ENCODE data around the gene GAGE12J. TPM values are rescaled to one million over a fixed set of nuclear protein-coding genes. Genes with fewer than 3 reads are reported as not detected.
"Not testable (repeated sequence)": the region's sequence is repeated elsewhere in the genome, so short reads cannot be mapped to it uniquely, and the experiment has no call there.

GAGE12J gene, protein sequence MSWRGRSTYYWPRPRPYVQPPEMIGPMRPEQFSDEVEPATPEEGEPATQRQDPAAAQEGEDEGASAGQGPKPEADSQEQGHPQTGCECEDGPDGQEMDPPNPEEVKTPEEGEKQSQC
- not detected for total RNA-seq

DNA sequence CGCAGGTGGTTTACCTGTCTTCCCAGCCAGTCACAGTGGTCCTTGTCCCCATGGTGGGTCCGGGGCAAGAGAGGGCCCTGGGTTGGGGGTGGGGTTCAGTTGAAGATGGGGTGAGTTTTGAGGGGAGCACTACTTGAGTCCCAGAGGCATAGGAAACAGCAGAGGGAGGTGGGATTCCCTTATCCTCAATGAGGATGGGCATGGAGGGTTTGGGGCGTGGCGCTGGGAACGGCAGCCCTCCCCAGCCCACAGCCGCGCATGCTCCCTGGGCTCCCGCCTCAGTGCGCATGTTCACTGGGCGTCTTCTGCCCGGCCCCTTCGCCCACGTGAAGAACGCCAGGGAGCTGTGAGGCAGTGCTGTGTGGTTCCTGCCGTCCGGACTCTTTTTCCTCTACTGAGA is at the start of gene GAGE12J:
GAGE12J (plus strand) TSS at position 301 of the 400 bp plus-strand sequence. CDS start 1,157 bp downstream, outside the sequence.
- H3K4me1 ChIP-seq (replicated peaks in 1 of 2); H3K27ac ChIP-seq; in situ Hi-C loops (cut with MboI; ENCODE audit: low pct_unique_long_range_greater_than_20kb in 2 of 9, low sequenced_read_pairs in 9 of 9, unreplicated experiment in 9 of 9); H3K4me3 ChIP-seq; ATAC-seq (replicated peaks in 6 of 8): not testable (repeated sequence)
- no CpG with 5 or more reads among the region's 16 CpGs for WGBS, 10 experiments

DNA sequence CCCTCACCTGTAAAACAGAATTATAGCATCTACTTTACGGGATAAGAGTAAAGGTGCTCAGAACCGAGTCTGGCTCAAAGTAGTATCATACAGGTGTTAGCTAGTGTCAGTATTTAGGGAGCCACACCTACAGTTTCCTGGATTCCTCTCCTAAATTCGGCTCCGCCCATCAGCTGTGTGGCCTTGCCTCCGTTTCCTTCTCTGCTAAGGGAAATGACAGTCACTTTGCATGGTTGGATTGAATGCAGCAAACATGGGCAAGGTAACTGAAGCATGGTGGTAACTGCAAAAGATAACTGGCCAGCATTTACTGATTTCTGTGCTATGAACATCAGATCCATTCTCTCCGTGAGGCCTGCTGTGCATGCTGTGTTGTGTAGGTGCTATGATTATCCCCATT is 49.4 kb upstream of the GAGE12J start:
- H3K27ac ChIP-seq, result no peak overlapping the region
- in situ Hi-C loops (cut with MboI; ENCODE audit: low pct_unique_long_range_greater_than_20kb in 2 of 9, low sequenced_read_pairs in 9 of 9, unreplicated experiment in 9 of 9), result no loop called here
- ATAC-seq (replicated peaks in 6 of 8), result no peak
- H3K4me3 ChIP-seq, result no peak overlapping the region
- peaks cover 21 to 25% of the 10 kb centered on the region in 2 donors for H3K4me1 ChIP-seq (replicated peaks in 1 of 2)
- WGBS, 10 experiments, result 0 to 83% (median 43%) methylated on average over 1 to 5 of the region's 6 CpGs; no CpG with 5 or more reads in 6 of the 10 experiments

DNA sequence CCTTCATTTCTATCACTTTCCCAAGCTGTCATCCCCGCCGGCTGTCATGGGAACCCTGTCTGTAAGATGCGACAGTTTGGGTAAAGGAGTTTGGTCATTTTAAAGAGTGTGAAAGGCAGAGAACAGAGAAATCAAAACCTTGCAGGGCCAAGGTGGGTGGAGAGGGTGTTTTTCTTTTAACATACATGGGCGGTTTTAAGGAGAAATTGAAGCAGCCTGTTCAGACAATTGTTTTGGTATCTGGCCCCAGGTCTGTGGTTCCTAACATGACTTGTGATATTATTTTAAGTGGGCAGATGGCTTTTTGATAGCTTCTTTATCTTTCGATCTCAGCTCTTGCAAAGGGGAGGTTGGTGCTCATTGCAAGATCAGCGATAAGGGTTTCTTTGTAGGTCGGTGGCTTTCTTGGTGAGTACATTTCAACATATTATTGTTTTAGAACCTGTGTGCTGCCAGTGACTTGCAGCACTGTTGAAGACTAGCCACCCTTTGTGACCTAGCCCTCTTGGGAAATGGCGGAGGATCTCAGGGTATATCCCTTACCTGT is 48.6 kb upstream of the GAGE12J start:
- 44 to 100% (median 86%) methylated on average over 1 to 6 of the region's 8 CpGs; no CpG with 5 or more reads in 6 of the 10 experiments for WGBS, 10 experiments
- no peak overlapping the region for H3K4me3 ChIP-seq

DNA sequence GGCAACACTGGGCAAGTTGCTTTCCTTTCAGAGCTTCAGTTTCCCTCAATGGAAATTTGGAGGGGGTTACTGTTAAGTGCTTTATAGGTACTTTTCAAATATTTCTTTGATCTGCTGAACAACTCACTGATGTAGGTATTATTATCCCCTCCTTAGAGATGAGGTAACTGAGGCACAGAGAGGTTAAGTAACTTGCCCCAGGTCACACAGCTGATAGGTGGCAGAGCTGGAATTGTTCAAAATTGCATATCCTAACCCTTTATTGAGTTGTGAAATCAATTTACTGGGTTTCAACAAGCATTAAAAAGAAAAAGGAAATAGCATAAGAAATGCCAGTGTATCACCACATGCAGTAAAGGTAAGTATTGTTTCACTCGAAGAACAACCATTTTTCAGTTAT is 45.6 kb upstream of the GAGE12J start:
- Histone ChIP-seq H3K4me3 (no peak overlapping the region), H3K4me1 (replicated peaks in 1 of 2) (peaks cover 13 to 16% of the 10 kb centered on the region in 2 donors), H3K27ac (no peak overlapping the region)
- in situ Hi-C loops (cut with MboI; ENCODE audit: low pct_unique_long_range_greater_than_20kb in 2 of 9, low sequenced_read_pairs in 9 of 9, unreplicated experiment in 9 of 9), result no loop called here
- no peak for ATAC-seq (replicated peaks in 6 of 8)
- WGBS, 10 experiments, result 0 to 100% (median 67%) methylated on average over 1 of the region's 1 CpG; no CpG with 5 or more reads in 7 of the 10 experiments

More for the DNA sequence above, 48.6 kb upstream of the GAGE12J start:
- in situ Hi-C loops (cut with MboI; ENCODE audit: low pct_unique_long_range_greater_than_20kb in 2 of 9, low sequenced_read_pairs in 9 of 9, unreplicated experiment in 9 of 9), result no loop called here
- ATAC-seq (replicated peaks in 6 of 8), result no peak
- peaks cover 21 to 22% of the 10 kb centered on the region in 2 donors for H3K4me1 ChIP-seq (replicated peaks in 1 of 2)
- H3K27ac ChIP-seq, result no peak overlapping the region

DNA sequence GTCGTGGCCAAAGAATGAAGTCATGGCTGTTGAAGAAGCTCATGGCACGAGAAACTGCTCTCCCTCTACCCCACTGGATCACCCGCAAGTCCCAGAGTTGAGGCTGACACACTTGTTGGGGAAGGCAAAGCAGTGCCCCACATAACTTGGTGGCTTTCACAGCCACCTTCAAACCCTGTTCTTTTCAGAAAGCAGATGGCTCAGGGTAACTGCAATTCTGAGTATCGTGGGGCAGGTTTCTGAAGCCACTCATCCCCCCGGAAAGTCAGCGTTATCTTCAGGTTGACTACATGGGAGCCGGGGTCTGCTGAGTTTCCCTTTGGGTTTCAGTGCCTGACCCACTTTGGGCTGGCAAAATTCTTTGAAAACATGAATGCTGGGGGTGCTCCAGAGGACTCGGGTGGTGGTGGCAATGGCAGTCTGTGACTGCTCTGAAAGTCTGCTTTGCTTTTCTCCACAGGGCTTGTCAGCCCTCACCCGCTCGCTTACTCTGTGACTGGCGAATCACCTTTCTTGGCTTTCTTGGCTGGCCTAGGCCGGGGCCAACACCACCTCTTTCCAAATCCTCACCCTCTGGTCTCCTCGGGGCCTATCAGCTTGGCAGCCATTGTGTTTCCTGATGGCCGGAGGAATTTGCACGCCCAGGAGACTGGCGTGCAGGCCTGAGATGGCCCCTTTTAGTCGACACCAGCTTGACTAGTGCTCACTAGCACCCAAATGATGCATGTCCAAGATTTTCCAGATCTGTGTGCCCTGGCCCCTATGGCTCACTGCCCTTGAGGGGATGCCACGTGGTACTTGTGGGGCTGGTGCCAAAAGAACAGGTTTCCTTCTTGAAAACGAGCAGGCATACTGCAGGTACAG is 44.9 kb upstream of the GAGE12J start:
- 43 to 100% (median 80%) methylated on average over 1 to 13 of the region's 19 CpGs; no CpG with 5 or more reads in 5 of the 10 experiments for WGBS, 10 experiments
- no peak for ATAC-seq (replicated peaks in 6 of 8)

DNA sequence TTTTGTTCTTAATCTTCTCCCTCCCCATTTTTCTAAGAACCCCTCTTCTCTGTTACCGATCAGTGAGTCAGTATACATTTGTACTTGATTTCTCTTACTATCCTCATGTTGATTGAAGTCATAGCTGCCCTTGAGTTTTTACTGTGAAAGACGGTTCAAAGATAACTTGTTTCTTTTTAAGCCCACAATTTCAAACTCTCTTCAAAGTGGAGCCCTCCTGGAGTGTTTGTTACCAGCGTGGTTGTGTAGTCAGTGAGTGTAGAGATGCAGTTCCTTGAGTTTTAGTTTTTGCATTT is 44.4 kb upstream of the GAGE12J start:
- H3K4me3 ChIP-seq, result no peak overlapping the region
- no peak for ATAC-seq (replicated peaks in 6 of 8)
- in situ Hi-C loops (cut with MboI; ENCODE audit: low pct_unique_long_range_greater_than_20kb in 2 of 9, low sequenced_read_pairs in 9 of 9, unreplicated experiment in 9 of 9), result no loop called here
- H3K27ac ChIP-seq, result no peak overlapping the region
- H3K4me1 ChIP-seq (replicated peaks in 1 of 2), result peaks cover 2 to 5% of the 10 kb centered on the region in 2 donors
- 63 to 100% (median 83%) methylated on average over 1 to 3 of the region's 3 CpGs; no CpG with 5 or more reads in 5 of the 10 experiments for WGBS, 10 experiments

More for the DNA sequence above, 44.9 kb upstream of the GAGE12J start:
- Histone ChIP-seq H3K4me1 (replicated peaks in 1 of 2) (peaks cover 6 to 11% of the 10 kb centered on the region in 2 donors), H3K4me3 (no peak overlapping the region), H3K27ac (no peak overlapping the region)
- in situ Hi-C loops (cut with MboI; ENCODE audit: low pct_unique_long_range_greater_than_20kb in 2 of 9, low sequenced_read_pairs in 9 of 9, unreplicated experiment in 9 of 9), result no loop called here

DNA sequence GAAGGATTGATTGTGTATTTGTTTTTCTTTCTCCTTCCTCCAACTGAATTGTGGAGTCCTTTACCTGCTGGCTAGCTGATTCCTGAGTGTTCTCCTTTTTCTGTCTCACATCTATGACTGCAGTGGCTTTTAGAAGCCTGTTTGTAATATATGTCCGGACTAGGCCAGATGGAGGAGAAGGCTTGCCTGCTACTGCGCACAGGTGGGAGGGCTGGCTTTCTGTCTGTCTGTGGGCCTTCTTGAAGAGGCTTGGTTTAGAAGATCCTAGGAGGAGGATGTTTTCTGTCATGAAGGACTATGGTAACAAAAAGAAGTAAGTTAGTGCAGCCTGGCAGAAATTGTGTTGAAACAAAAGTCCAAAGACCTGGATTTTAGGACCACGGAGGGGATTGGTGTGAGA is 43.8 kb upstream of the GAGE12J start:
- in situ Hi-C loops (cut with MboI; ENCODE audit: low pct_unique_long_range_greater_than_20kb in 2 of 9, low sequenced_read_pairs in 9 of 9, unreplicated experiment in 9 of 9), result no loop called here
- H3K27ac ChIP-seq, result no peak overlapping the region
- WGBS, 10 experiments, result 83% methylated on average over 1 of the region's 3 CpGs; no CpG with 5 or more reads in 9 of the 10 experiments
- no peak for ATAC-seq (replicated peaks in 6 of 8)
- no peaks in the 10 kb centered on the region for H3K4me1 ChIP-seq (replicated peaks in 1 of 2)
- H3K4me3 ChIP-seq, result no peak overlapping the region

DNA sequence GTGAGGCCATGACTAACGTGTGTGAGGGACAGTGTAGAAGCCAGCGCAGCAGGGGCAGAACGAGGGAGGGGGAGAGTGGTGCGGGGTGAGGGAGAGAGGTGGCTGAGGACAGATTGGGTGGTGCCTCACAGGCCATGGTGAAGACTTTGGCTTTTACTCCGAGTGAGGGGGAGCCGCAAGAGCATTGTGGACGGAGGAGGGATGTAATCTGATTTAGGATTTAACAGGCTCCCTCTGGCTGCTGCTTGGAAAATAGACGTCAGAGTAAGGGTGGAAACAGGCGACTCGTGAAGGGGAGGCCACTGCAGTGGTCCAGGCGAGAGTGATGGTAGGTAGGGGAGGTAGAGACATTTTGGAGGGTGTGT is 39.2 kb upstream of the GAGE12J start:
- Histone ChIP-seq H3K4me3 (no peak overlapping the region), H3K27ac (no peak overlapping the region), H3K4me1 (replicated peaks in 1 of 2) (no peaks in the 10 kb centered on the region)
- WGBS, 10 experiments, result no CpG with 5 or more reads among the region's 11 CpGs
- peak; percentile 46 to 79 (median 66) for ATAC-seq (replicated peaks in 6 of 8)
- in situ Hi-C loops (cut with MboI; ENCODE audit: low pct_unique_long_range_greater_than_20kb in 2 of 9, low sequenced_read_pairs in 9 of 9, unreplicated experiment in 9 of 9), result no loop called here

DNA sequence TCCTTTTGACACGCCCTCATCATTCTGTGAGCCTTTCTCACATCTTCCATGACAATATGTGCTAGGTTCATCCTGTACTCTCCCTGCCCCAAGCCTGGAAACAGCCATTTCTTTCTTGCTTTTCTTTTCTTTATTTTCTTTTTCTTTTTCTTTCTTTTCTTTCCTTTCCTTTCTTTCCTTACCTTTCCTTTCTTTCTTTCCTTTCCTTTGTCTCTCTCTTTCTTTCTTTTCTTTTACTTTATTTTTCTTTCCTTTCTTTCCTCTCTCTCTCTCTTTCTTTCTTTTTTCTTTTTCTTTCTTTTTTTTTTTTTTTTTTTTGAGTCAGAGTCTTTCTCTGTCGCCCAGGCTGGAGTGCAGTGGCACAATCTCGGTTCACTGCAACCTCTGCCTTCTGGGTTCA is 37.6 kb upstream of the GAGE12J start:
- no peaks in the 10 kb centered on the region for H3K4me1 ChIP-seq (replicated peaks in 1 of 2)
- in situ Hi-C loops (cut with MboI; ENCODE audit: low pct_unique_long_range_greater_than_20kb in 2 of 9, low sequenced_read_pairs in 9 of 9, unreplicated experiment in 9 of 9), result no loop called here
- no peak for ATAC-seq (replicated peaks in 6 of 8)
- H3K4me3 ChIP-seq, result no peak overlapping the region
- 47 to 100% (median 78%) methylated on average over 1 to 3 of the region's 3 CpGs; no CpG with 5 or more reads in 2 of the 10 experiments for WGBS, 10 experiments
- no peak overlapping the region for H3K27ac ChIP-seq

DNA sequence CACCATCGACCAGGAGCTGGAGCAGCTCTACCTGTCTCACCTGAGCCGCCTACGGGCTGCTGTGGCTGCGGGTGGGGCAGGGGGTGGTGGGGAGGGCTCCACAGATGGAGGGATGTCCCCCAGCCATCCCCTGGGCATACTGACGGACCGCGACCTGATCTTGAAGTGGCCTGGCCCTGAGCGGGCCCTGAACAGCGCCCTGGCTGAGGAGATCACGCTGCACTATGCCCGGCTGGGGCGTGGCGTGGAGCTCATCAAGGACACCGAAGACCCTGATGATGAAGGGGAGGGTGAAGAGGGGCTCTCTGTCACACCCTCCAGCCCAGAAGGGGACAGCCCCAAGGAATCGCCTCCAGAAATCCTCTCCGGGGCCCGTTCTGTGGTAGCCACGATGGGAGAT is 35.7 kb upstream of the GAGE12J start:
- ATAC-seq (replicated peaks in 6 of 8), result no peak
- WGBS, 10 experiments, result 40% methylated on average over 1 of the region's 18 CpGs; no CpG with 5 or more reads in 9 of the 10 experiments
- in situ Hi-C loops (cut with MboI; ENCODE audit: low pct_unique_long_range_greater_than_20kb in 2 of 9, low sequenced_read_pairs in 9 of 9, unreplicated experiment in 9 of 9), result no loop called here

DNA sequence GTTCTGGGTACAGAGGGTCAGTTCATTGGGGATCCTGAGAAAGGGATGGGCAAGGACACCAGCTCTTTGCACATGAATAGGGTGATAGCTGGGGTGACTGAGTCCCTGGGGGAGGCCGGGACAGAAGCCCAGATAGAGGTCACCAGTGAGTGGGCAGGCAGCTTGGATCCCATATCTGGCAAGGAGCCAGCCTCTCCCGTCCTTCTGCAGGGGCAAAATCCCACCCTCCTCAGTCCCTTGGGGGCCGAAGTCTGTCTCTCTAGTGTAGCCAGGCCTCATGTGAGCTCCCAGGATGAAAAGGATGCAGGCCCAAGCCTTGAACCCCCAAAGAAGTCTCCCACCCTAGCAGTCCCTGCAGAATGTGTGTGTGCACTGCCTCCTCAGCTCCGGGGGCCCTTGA is 35.3 kb upstream of the GAGE12J start:
- no peak for ATAC-seq (replicated peaks in 6 of 8)
- no peaks in the 10 kb centered on the region for H3K4me1 ChIP-seq (replicated peaks in 1 of 2)
- H3K27ac ChIP-seq, result no peak overlapping the region
- no peak overlapping the region for H3K4me3 ChIP-seq
- in situ Hi-C loops (cut with MboI; ENCODE audit: low pct_unique_long_range_greater_than_20kb in 2 of 9, low sequenced_read_pairs in 9 of 9, unreplicated experiment in 9 of 9), result no loop called here
- WGBS, 10 experiments, result 40 to 100% (median 60%) methylated on average over 1 of the region's 4 CpGs; no CpG with 5 or more reads in 7 of the 10 experiments

More for the DNA sequence above, 35.7 kb upstream of the GAGE12J start:
- no peak overlapping the region for H3K27ac ChIP-seq
- no peaks in the 10 kb centered on the region for H3K4me1 ChIP-seq (replicated peaks in 1 of 2)
- no peak overlapping the region for H3K4me3 ChIP-seq

DNA sequence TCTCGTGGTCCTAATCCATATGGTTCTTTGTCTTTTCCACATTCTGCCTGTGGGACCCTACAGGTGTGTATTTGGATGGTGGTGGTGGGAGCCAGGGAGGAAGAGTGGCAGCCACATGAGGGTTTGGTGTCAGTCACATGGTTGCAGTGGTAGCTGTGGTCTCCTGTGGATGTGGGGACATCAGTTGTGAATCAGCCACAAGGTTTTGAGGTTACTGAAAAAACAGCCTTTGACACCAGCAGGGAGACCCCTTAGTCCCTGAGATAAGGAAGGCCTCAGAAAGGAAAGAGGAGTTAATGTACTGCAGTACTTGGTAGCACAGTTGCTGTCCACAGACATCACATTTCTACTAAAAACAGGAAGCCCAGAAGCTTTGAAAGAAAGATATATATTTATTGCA is 34.2 kb upstream of the GAGE12J start:
- H3K27ac ChIP-seq, result no peak overlapping the region
- ATAC-seq (replicated peaks in 6 of 8), result no peak

DNA sequence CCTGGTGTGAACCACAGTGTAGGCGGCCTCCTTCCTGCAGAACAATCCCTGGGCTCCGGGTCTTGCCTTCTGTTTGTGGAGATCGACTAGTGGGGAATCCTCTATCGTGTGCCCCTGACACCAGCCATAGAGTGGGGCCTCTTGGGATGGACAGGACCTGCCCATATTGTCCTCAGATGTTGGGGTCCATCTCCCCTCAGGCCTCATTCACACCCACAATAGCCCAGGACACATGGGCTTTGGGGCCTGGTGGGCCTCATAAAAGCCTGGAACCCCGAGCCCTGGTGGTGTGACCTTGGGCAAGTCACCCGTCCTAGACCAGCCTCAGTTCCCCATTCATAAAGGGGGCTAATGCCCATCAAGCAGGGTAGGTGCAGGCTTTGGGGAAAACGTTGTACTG is 31.6 kb upstream of the GAGE12J start:
- Histone ChIP-seq H3K4me3 (no peak overlapping the region), H3K4me1 (replicated peaks in 1 of 2) (no peaks in the 10 kb centered on the region), H3K27ac (no peak overlapping the region)
- ATAC-seq (replicated peaks in 6 of 8), result no peak
- 47 to 65% methylated on average over 2 to 7 of the region's 7 CpGs; no CpG with 5 or more reads in 8 of the 10 experiments for WGBS, 10 experiments
- in situ Hi-C loops (cut with MboI; ENCODE audit: low pct_unique_long_range_greater_than_20kb in 2 of 9, low sequenced_read_pairs in 9 of 9, unreplicated experiment in 9 of 9), result no loop called here

More for the DNA sequence above, 34.2 kb upstream of the GAGE12J start:
- in situ Hi-C loops (cut with MboI; ENCODE audit: low pct_unique_long_range_greater_than_20kb in 2 of 9, low sequenced_read_pairs in 9 of 9, unreplicated experiment in 9 of 9), result no loop called here
- 40% methylated on average over 1 of the region's 1 CpG; no CpG with 5 or more reads in 9 of the 10 experiments for WGBS, 10 experiments
- H3K4me3 ChIP-seq, result no peak overlapping the region
- H3K4me1 ChIP-seq (replicated peaks in 1 of 2), result no peaks in the 10 kb centered on the region
